NCI-H1436 treated with DMSO at 0.1 percent for 48 hours (cell line): ENCODE results near the gene LRBA.
"Not testable (repeated sequence)": the region's sequence is repeated elsewhere in the genome, so short reads cannot be mapped to it uniquely, and the experiment has no call there.

Experiments
- DNase-seq: peaks from one replicate; lab custom pipeline; 2025; lab: John Stamatoyannopoulos, UW

Gene LRBA

GRCh38 chr4:151014521-151015458, at the start of gene LRBA:
Gene LRBA (minus strand): TSS chr4:151015284. CDS start chr4:151014642, 642 bp downstream.
- peak; percentile 46 for DNase-seq

- DNase-seq, result not testable (repeated sequence)
These were observed 48.1 kb upstream of the LRBA start for GRCh38 chr4:151063143-151063542.

- DNase-seq, result no peak
These were observed 40.5 kb upstream of the LRBA start for GRCh38 chr4:151055539-151055938.

GRCh38 chr4:151052785-151053184, 37.7 kb upstream of the LRBA start:
- no peak for DNase-seq

GRCh38 chr4:151049430-151049884, 34.4 kb upstream of the LRBA start:
- no peak for DNase-seq

- no peak for DNase-seq
These were observed 33.8 kb upstream of the LRBA start for GRCh38 chr4:151048913-151049312.

GRCh38 chr4:151046609-151047008, 31.5 kb upstream of the LRBA start:
- no peak for DNase-seq

- peak; percentile 52 for DNase-seq
These were observed 30.8 kb upstream of the LRBA start for GRCh38 chr4:151045907-151046306.

- no peak for DNase-seq
These were observed 28.9 kb upstream of the LRBA start for GRCh38 chr4:151043803-151044515.

- DNase-seq, result no peak
These were observed 24.6 kb upstream of the LRBA start for GRCh38 chr4:151039733-151040132.

- DNase-seq, result no peak
These were observed 23.5 kb upstream of the LRBA start for GRCh38 chr4:151038452-151039157.

GRCh38 chr4:151035911-151036310, 20.8 kb upstream of the LRBA start:
- no peak for DNase-seq

- DNase-seq, result peak; percentile 96
These were observed 20.2 kb upstream of the LRBA start for GRCh38 chr4:151035328-151035727.

- no peak for DNase-seq
These were observed 19.7 kb upstream of the LRBA start for GRCh38 chr4:151034829-151035228.

- no peak for DNase-seq
These were observed 16.9 kb upstream of the LRBA start for GRCh38 chr4:151031831-151032605.

GRCh38 chr4:151029537-151029936, 14.5 kb upstream of the LRBA start:
- DNase-seq, result no peak

GRCh38 chr4:151029006-151029405, 13.9 kb upstream of the LRBA start:
- DNase-seq, result not testable (repeated sequence)

- DNase-seq, result no peak
These were observed 10.7 kb upstream of the LRBA start for GRCh38 chr4:151025759-151026158.

- DNase-seq, result no peak
These were observed 7.5 kb upstream of the LRBA start for GRCh38 chr4:151022586-151022985.

- DNase-seq, result no peak
These were observed 6.7 kb upstream of the LRBA start for GRCh38 chr4:151021637-151022334.
